ENCODE results near the gene ATG4D. TPM values are rescaled to one million over a fixed set of nuclear protein-coding genes. Genes with fewer than 3 reads are reported as not detected.
A peak's percentile ranks its signal among the peaks of the same experiment; 100 is the strongest.

ATG4D gene
- total RNA-seq, 4 donors from 2014 or later = 58.5 to 106 (median 71.4) TPM

DNA sequence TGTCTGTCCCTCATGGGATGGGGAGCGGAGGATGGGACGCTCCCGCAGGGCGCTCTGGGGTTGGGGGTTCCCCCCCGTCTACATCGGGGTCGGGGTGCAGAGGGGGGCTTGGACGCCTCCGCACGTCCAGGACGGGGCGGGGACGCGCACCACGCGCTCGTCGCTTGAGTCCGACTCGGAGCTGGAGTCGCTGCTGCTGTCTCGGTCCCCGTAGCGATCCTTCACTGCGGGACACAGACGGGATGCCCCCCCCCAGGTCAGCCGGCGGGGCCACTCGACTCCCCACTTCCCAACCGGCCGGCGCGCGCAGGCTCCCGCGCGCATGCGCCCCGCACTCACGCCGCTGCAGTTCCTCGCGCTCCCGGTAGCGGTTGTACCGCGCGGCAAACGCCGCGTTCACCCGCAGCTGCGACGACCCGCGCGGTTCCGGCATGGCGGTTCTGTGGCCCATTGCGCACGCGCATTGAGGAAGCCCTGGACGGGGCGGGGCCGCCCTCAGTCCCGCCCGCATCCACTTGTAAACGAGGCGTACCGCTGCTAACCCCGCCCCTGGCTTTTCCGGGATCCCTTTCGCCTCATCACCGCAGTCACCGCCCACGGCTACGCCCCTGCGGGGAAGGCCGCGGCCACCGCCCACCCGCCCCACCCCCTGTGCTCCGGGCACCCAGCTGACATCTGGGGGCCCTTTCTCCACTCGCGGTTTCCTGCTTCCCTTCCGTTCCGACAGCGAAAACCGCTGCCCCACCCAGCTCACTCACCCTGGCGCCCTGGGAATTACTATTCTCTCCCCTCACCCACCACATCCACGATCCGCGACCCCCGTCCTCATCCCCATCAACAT lies 22.1 kb downstream of the ATG4D start, which contains the start of gene KRI1:
Gene KRI1 (minus strand): TSS at position 444 of the 841 bp plus-strand sequence. CDS start 11 bp downstream, at position 433.
- peak within 1 kb of the TSS; percentile 74 for H3K4me3 ChIP-seq (ENCODE audit: low read depth, poor library complexity, severe bottlenecking)
- intact Hi-C loops (cut with DNase I; ENCODE audit: low total_unique reads) = no loop called here
- DNase-seq (ENCODE audit: low spot score in 2 of 2) = peak; percentile 97 to 100
- 0 to 2% methylated on average over 28 to 52 of the region's 94 CpGs for WGBS, 2 donors
- no peak for TF ChIP-seq POLR2A (IDR thresholded peaks at IDR 0.05)
- TF ChIP-seq, protein P1, sequence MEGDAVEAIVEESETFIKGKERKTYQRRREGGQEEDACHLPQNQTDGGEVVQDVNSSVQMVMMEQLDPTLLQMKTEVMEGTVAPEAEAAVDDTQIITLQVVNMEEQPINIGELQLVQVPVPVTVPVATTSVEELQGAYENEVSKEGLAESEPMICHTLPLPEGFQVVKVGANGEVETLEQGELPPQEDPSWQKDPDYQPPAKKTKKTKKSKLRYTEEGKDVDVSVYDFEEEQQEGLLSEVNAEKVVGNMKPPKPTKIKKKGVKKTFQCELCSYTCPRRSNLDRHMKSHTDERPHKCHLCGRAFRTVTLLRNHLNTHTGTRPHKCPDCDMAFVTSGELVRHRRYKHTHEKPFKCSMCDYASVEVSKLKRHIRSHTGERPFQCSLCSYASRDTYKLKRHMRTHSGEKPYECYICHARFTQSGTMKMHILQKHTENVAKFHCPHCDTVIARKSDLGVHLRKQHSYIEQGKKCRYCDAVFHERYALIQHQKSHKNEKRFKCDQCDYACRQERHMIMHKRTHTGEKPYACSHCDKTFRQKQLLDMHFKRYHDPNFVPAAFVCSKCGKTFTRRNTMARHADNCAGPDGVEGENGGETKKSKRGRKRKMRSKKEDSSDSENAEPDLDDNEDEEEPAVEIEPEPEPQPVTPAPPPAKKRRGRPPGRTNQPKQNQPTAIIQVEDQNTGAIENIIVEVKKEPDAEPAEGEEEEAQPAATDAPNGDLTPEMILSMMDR (IDR thresholded peaks at IDR 0.05) = peak in 1 of 3 donors; percentile 32

DNA sequence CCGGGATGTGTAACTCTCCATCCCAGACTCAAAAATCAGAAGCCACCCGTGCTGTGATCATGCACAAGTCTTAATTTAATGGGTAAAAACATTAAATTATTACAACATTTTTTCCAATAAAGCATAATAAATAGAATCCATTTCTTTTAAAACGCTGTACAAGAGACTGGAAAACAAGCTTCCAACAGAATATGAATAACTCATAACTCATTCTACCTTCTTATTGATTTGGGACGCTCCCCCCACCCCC lies 22.6 kb downstream of the ATG4D start:
- 0 to 4% methylated on average over 4 of the region's 4 CpGs for WGBS, 2 donors

DNA sequence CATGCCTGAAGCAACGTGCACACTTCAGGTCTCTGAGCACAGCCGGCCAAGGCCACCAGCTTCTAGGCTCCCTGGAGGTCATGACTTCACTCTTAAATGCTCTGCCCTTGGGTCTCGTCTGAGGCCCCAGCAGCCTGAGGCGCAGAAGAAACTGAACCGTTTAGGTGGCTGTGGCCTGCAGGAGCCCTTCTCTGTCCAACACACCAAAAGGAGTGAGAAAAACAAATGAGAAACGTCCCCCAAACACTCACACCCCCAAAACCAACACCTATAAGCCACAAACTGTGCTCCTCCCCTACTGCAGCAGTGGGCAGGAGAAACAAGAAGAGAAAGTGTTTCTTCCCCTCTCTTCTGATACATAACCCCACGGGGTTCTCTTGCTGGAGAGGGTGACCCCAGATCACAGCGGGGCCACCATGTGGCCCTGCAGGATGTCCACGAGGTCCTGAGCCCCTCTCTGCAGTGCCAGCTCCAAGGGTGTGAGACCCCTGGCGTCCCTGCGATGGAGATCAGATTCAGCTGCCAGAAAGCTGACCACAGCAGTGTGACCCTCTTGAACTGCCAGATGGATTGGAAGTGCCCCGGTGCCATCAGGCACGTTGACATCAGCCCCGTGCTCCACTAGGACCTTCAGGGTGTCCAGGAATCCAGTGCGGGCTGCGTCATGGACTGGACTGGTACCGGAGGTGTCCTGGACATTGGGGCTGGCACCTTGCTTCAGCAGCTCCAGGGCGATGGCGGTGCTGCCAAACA lies 23.1 kb downstream of the ATG4D start:
- no peak for TF ChIP-seq POLR2A (IDR thresholded peaks at IDR 0.05)
- TF ChIP-seq, protein P1 (IDR thresholded peaks at IDR 0.05) = no peak
- DNase-seq (ENCODE audit: low spot score in 2 of 2) = no peak
- WGBS, 2 donors = 61 to 62% methylated on average over 18 to 19 of the region's 19 CpGs
- intact Hi-C loops (cut with DNase I; ENCODE audit: low total_unique reads) = no loop called here
- H3K4me3 ChIP-seq (ENCODE audit: low read depth, poor library complexity, severe bottlenecking) = no peak overlapping the region

More for the DNA sequence above, 22.6 kb downstream of the ATG4D start:
- intact Hi-C loops (cut with DNase I; ENCODE audit: low total_unique reads) = no loop called here
- no peak overlapping the region for H3K4me3 ChIP-seq (ENCODE audit: low read depth, poor library complexity, severe bottlenecking)
- TF ChIP-seq POLR2A (IDR thresholded peaks at IDR 0.05) = no peak
- no peak for DNase-seq (ENCODE audit: low spot score in 2 of 2)

GRCh38 chr19:10567656-10568055 lies 24.0 kb downstream of the ATG4D start:
- peak overlapping the region; percentile 51 for H3K4me3 ChIP-seq (ENCODE audit: low read depth, poor library complexity, severe bottlenecking)
- TF ChIP-seq, protein P1 (IDR thresholded peaks at IDR 0.05) = no peak
- TF ChIP-seq POLR2A (IDR thresholded peaks at IDR 0.05) = no peak
- WGBS, 2 donors = 36 to 39% methylated on average over 5 of the region's 5 CpGs
- intact Hi-C loops (cut with DNase I; ENCODE audit: low total_unique reads) = no loop called here
- no peak for DNase-seq (ENCODE audit: low spot score in 2 of 2)

DNA sequence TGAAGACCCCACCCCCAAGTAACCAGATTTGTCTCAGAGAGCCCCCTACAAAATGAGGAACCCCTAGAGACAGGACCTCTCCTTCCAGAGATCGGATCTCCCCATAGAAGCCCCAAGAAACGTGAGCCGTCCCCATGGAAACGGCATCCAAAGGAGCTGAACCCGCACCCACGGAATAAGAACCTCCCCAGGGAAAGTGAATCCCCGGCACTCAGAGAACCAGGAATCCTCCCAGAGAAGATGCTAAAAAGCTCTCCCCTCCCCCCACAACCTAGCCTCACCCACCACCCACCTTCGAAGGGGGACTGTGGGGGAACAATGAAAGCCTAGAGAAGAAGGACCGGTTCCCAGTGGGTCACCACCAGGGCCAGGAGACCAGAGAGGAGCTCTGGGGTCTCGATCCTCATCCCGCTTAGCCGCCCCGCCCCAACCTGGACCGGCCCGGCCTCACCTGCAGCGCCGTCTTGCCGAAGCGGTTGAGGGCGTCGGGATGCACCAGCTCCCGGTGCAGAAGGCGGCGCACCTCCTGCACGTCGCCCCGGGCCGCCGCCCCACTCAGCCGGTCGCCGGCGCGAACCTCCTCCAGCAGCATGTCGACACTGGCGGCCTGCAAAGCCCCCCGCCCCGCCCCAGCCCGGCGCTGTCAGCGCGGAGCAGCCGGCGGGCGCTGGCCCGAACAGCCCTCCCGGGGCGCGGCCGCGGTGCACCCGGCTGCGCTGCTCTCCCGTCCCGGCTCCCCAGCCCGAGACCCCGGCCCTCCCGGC lies 24.5 kb downstream of the ATG4D start:
- intact Hi-C loops (cut with DNase I; ENCODE audit: low total_unique reads) = no loop called here
- WGBS, 2 donors = 1% methylated on average over 10 to 35 of the region's 58 CpGs

More for the DNA sequence above, 24.5 kb downstream of the ATG4D start:
- no peak for TF ChIP-seq POLR2A (IDR thresholded peaks at IDR 0.05)
- TF ChIP-seq, protein P1 (IDR thresholded peaks at IDR 0.05) = no peak
- DNase-seq (ENCODE audit: low spot score in 2 of 2) = no peak
- peak overlapping the region; percentile 51 for H3K4me3 ChIP-seq (ENCODE audit: low read depth, poor library complexity, severe bottlenecking)
